H1 (cell line): ENCODE results near the gene SLC1A7. TPM values are rescaled to one million over a fixed set of nuclear protein-coding genes. Genes with fewer than 3 reads are reported as not detected.

Experiments
- ASH2L ChIP-seq: fragments of 200-600, 300-600 bp; sonication (generic); IDR thresholded peaks from one replicate; pipeline ENCODE4 v1.7.1; 2017; ENCODE audit warnings: low read length
- CBX5 ChIP-seq: fragments of 300-800, 300-1000 bp; sonication (generic); IDR thresholded peaks from 2 replicates; pipeline ENCODE4 v1.7.1; 2016; ENCODE audit warnings: antibody characterized with exemption, low read length, low read depth
- E2F6 ChIP-seq: IDR thresholded peaks from 2 replicates; pipeline ENCODE4 v1.6.1; 2012; ENCODE audit warnings: inconsistent platforms
- HDAC6 ChIP-seq: IDR thresholded peaks from one replicate; pipeline ENCODE4 v1.7.1; 2012; ENCODE audit warnings: low read depth, mild to moderate bottlenecking, inconsistent platforms, low read length, moderate library complexity
- SP2 ChIP-seq: IDR thresholded peaks from 2 replicates; pipeline ENCODE4 v1.6.1; 2012; ENCODE audit warnings: mild to moderate bottlenecking, low read length, inconsistent platforms
- SUZ12 ChIP-seq: fragments of 200-600 bp; sonication (generic); IDR thresholded peaks from 2 replicates; pipeline ENCODE4 v1.6.1; 2012; ENCODE audit warnings: mild to moderate bottlenecking, inconsistent platforms, low read length, moderate library complexity, mixed read lengths
- ZNF274 ChIP-seq: IDR thresholded peaks from 2 replicates; pipeline ENCODE4 v1.7.0; 2012; ENCODE audit warnings: low read length, borderline replicate concordance; ENCODE audit errors: extremely low read depth
- polyA plus RNA-seq, 7 experiments: library from polyadenylated mRNA; depleted of rRNA in 3 of 7; stranded (reverse) in 5 of 7; unstranded in 2 of 7; fragments of >200 nt in 5 of 7; fragments of 200-250 nt in 2 of 7; gene quantifications; 1 replicate in 5 of 7; 2 replicates in 1 of 7; 4 replicates in 1 of 7; pipeline versions ENCODE4 v1.2.1 to v1.2.3, GENCODE V29; 2011 to 2013; ENCODE audit warnings: missing spikeins in 2 of 7, mixed read lengths in 2 of 7
- total RNA-seq: library from RNA; stranded (reverse); fragmentation: NEBNext Ultra II Directional; extraction: Animal tissue kit (Norgen Biotek cat#: 25700); gene quantifications from 2 replicates; pipeline ENCODE4 v1.2.1, GENCODE V29; 2021

SLC1A7 gene
- total and polyA plus RNA-seq, 2 of the 8 experiments (the other 6 are each of a cell fraction or from before 2014, with no cell fraction given) = not detected

- TF ChIP-seq SUZ12 (no peak), ZNF274 (no peak), SP2 (no peak), HDAC6 (no peak), ASH2L (no peak), E2F6 (no peak), CBX5 (no peak)
- TF ChIP-seq, all 59 proteins: peak for 0
Observed at GRCh38 chr1:53183095-53183990, 40.9 kb upstream of the SLC1A7 start (continued).
